H7 (cell line): ENCODE data around the gene MVD. TPM values are rescaled to one million over a fixed set of nuclear protein-coding genes. Genes with fewer than 3 reads are reported as not detected.

Source experiments
- total RNA-seq: library from RNA; depleted of rRNA; stranded (reverse); fragments of >200 nt; shearing (Covaris generic); gene quantifications from 2 replicates; pipeline ENCODE4 v1.2.3, GENCODE V29; 2014; rRNA removed

MVD gene
- total RNA-seq, 1 experiment from 2014 or later: 98.8 TPM

Other genes with a start within 250 kb of the MVD start
- 1.1 and 1.7 TPM in 2 replicates for gene ZFPM1, start 209.8 kb downstream of the MVD start, total RNA-seq
- 19.5 and 20.0 TPM in 2 replicates for gene ZC3H18, start 92.7 kb downstream of the MVD start, total RNA-seq
- gene IL17C, start 24.5 kb downstream of the MVD start, total RNA-seq: 0.14 and 0.30 TPM in 2 replicates
- gene CYBA, start 12.0 kb downstream of the MVD start, total RNA-seq: 199 and 215 TPM in 2 replicates
- gene SNAI3, start 23.4 kb upstream of the MVD start, total RNA-seq: 2.0 and 2.9 TPM in 2 replicates
- gene RNF166, start 43.3 kb upstream of the MVD start, total RNA-seq: 44.6 and 45.3 TPM in 2 replicates
- 33.1 and 38.4 TPM in 2 replicates for gene CTU2, start 43.4 kb upstream of the MVD start, total RNA-seq
- 60.0 and 86.8 TPM in 2 replicates for gene PIEZO1, start 122.1 kb upstream of the MVD start, total RNA-seq
- gene CDT1, start 140.7 kb upstream of the MVD start, total RNA-seq: 120 and 176 TPM in 2 replicates
- 526 and 633 TPM in 2 replicates for gene APRT, start 148.8 kb upstream of the MVD start, total RNA-seq
- 6.7 and 17.1 TPM in 2 replicates for gene GALNS, start 193.9 kb upstream of the MVD start, total RNA-seq
- 56.2 and 56.6 TPM in 2 replicates for gene TRAPPC2L, start 194.0 kb upstream of the MVD start, total RNA-seq
- gene PABPN1L, start 203.6 kb upstream of the MVD start, total RNA-seq: not detected in 2 replicates